Fibroblast of skin of back (primary cell): ENCODE measurements around the gene PDZD2.
"Not testable (repeated sequence)": the region's sequence is repeated elsewhere in the genome, so short reads cannot be mapped to it uniquely, and the experiment has no call there.

ENCODE experiments used
- DNase-seq: peaks from one replicate; pipeline ENCODE4 v3.0.0-alpha.2; 2013

The PDZD2 gene

GRCh38 chr5:32110111-32110696 lies 471.3 kb downstream of the PDZD2 start:
- DNase-seq = no peak

GRCh38 chr5:32115985-32116384 lies 477.1 kb downstream of the PDZD2 start:
- DNase-seq = peak; percentile 18

- peak; percentile 42 for DNase-seq
These were observed 477.8 kb downstream of the PDZD2 start for GRCh38 chr5:32116574-32117313.

GRCh38 chr5:32118922-32119321 lies 480.0 kb downstream of the PDZD2 start:
- not testable (repeated sequence) for DNase-seq

GRCh38 chr5:32123058-32123805 lies 484.3 kb downstream of the PDZD2 start:
- no peak for DNase-seq

- DNase-seq = no peak
These were observed 485.2 kb downstream of the PDZD2 start for GRCh38 chr5:32123889-32124676.

- DNase-seq = no peak
These were observed 487.8 kb downstream of the PDZD2 start for GRCh38 chr5:32126691-32127090.

GRCh38 chr5:32127711-32128110 lies 488.8 kb downstream of the PDZD2 start:
- no peak for DNase-seq

GRCh38 chr5:32129074-32129598 lies 490.2 kb downstream of the PDZD2 start:
- DNase-seq = no peak

- DNase-seq = no peak
These were observed 491.9 kb downstream of the PDZD2 start for GRCh38 chr5:32130865-32131264.

- DNase-seq = no peak
These were observed 492.7 kb downstream of the PDZD2 start for GRCh38 chr5:32131604-32132003.

GRCh38 chr5:32132757-32133156 lies 493.8 kb downstream of the PDZD2 start:
- DNase-seq = no peak

GRCh38 chr5:32135086-32135485 lies 496.2 kb downstream of the PDZD2 start:
- no peak for DNase-seq

- DNase-seq = no peak
These were observed 497.4 kb downstream of the PDZD2 start for GRCh38 chr5:32136342-32136741.

GRCh38 chr5:32138839-32139493 lies 500.0 kb downstream of the PDZD2 start:
- no peak for DNase-seq

GRCh38 chr5:32143617-32144377 lies 504.9 kb downstream of the PDZD2 start:
- no peak for DNase-seq

GRCh38 chr5:32144378-32145207 lies 505.7 kb downstream of the PDZD2 start:
- DNase-seq = no peak

- no peak for DNase-seq
These were observed 506.4 kb downstream of the PDZD2 start for GRCh38 chr5:32145378-32145777.

- DNase-seq = no peak
These were observed 508.3 kb downstream of the PDZD2 start for GRCh38 chr5:32147236-32147635.

- no peak for DNase-seq
These were observed 509.0 kb downstream of the PDZD2 start for GRCh38 chr5:32147959-32148358.
